GM12878 (cell line): ENCODE data around the gene MLXIP. TPM values are rescaled to one million over a fixed set of nuclear protein-coding genes. Genes with fewer than 3 reads are reported as not detected.

ENCODE experiments used
- ATAC-seq: fragments of 200-7000 bp; cut with Tn5 transposase; 3 replicates; pipeline ENCODE4 v1.9.1; 2020; ENCODE audit warnings: mild to moderate bottlenecking, moderate library complexity
- BruUV-seq: library from RNA; stranded (reverse); fragments of 400-500 nt; replicated peaks from 2 replicates; lab custom pipeline; 2021; lab: Mats Ljungman, UMichigan
- CTCF ChIA-PET: fragments of 300-600 bp; sonication (Branson Sonifier 250); formaldehyde crosslinking; extraction: SDS; loops from one replicate; lab custom pipeline; 2021; ENCODE audit warnings: inconsistent platforms; lab: Yijun Ruan, JAX
- POLR2A ChIA-PET: fragments of 350-600 bp; formaldehyde crosslinking; extraction: SDS; loops from one replicate; lab custom pipeline; 2021; ENCODE audit warnings: inconsistent platforms; lab: Charles Lee
- RAD21 ChIA-PET: fragments of 300-600 bp; sonication (Branson Sonifier 250); formaldehyde crosslinking; loops from one replicate; lab custom pipeline; 2023; ENCODE audit warnings: antibody characterized with exemption; ENCODE audit not compliant: unreplicated experiment; lab: Charles Lee
- SMC1A ChIA-PET: fragments of 300-600 bp; sonication (Branson Sonifier 250); formaldehyde crosslinking; loops from one replicate; lab custom pipeline; 2023; ENCODE audit not compliant: unreplicated experiment, uncharacterized antibody; lab: Charles Lee
- DNase-seq: peaks from one replicate; pipeline ENCODE4 v3.0.0-alpha.2; 2011; ENCODE audit warnings: low read depth, low spot score
- FAIRE-seq: peaks from 3 replicates; lab custom pipeline; 2011; peaks lifted over from hg19 to GRCh38; lab: Jason Lieb, UNC
- H2AFZ ChIP-seq: 2 replicates; pipeline ENCODE4 v1.6.0; 2011; ENCODE audit warnings: low read depth, low read length, control low read depth; ENCODE audit not compliant: control insufficient read depth
- H3K27ac ChIP-seq: 2 replicates; pipeline ENCODE4 v1.5.1; 2011; ENCODE audit warnings: control low read depth; ENCODE audit not compliant: control insufficient read depth, insufficient read depth
- H3K27me3 ChIP-seq, 2 experiments: replicated peaks in 1 of 2; 2 replicates each; pipeline versions ENCODE4 v1.6.0 to v1.6.1; 2011; ENCODE audit warnings: low read length in 1 of 2; ENCODE audit not compliant: control insufficient read depth in 2 of 2, insufficient read depth in 2 of 2
- H3K36me3 ChIP-seq, 2 experiments: 2 replicates each; pipeline ENCODE4 v1.5.1; 2011; ENCODE audit warnings: low read length in 1 of 2; ENCODE audit not compliant: control insufficient read depth in 2 of 2, insufficient read depth in 2 of 2
- H3K4me1 ChIP-seq: 2 replicates; pipeline ENCODE4 v1.6.1; 2011; ENCODE audit warnings: mild to moderate bottlenecking, low read length, moderate library complexity, mixed read lengths; ENCODE audit not compliant: control insufficient read depth, insufficient read depth
- H3K4me2 ChIP-seq: 2 replicates; pipeline ENCODE4 v1.6.0; 2011; ENCODE audit warnings: control low read depth; ENCODE audit not compliant: control insufficient read depth, insufficient read depth
- H3K4me3 ChIP-seq: fragments of 200-600 bp; sonication (generic); 2 replicates; pipeline ENCODE4 v1.5.1; 2016
- H3K79me2 ChIP-seq: 2 replicates; pipeline ENCODE4 v1.6.0; 2011; ENCODE audit warnings: low read length; ENCODE audit not compliant: control insufficient read depth, insufficient read depth
- H3K9ac ChIP-seq: 2 replicates; pipeline ENCODE4 v1.8.0; 2011; ENCODE audit warnings: low read length, control low read depth, mixed read lengths; ENCODE audit not compliant: control insufficient read depth, insufficient read depth
- H3K9me3 ChIP-seq: replicated peaks from 3 replicates; pipeline ENCODE4 v1.5.1; 2011; ENCODE audit warnings: mild to moderate bottlenecking, low read length; ENCODE audit not compliant: control insufficient read depth, insufficient read depth
- H4K20me1 ChIP-seq: 2 replicates; pipeline ENCODE4 v1.6.0; 2011; ENCODE audit not compliant: control insufficient read depth, insufficient read depth
- ATF3 ChIP-seq: IDR thresholded peaks from 2 replicates; pipeline ENCODE4 v1.6.1; 2011; ENCODE audit warnings: low read depth, mild to moderate bottlenecking, low read length, moderate library complexity, borderline replicate concordance; ENCODE audit errors: extremely low read depth
- BCL11A ChIP-seq: IDR thresholded peaks from 2 replicates; pipeline ENCODE4 v1.6.1; 2011; ENCODE audit warnings: low read depth, low read length
- KDM1A ChIP-seq: fragments of 200-600 bp; sonication (generic); IDR thresholded peaks from 2 replicates; pipeline ENCODE4 v1.6.1; 2016; ENCODE audit warnings: borderline replicate concordance
- NFXL1 ChIP-seq: fragments of 450-650 bp; IDR thresholded peaks from 2 replicates; pipeline ENCODE4 v1.6.1; 2017; ENCODE audit warnings: antibody characterized with exemption, mild to moderate bottlenecking, borderline replicate concordance
- POLR2AphosphoS2 ChIP-seq: IDR thresholded peaks from 2 replicates; pipeline ENCODE4 v1.6.1; 2011; ENCODE audit warnings: low read depth, mild to moderate bottlenecking, low read length, improper control_type of control experiment, moderate library complexity
- RFX5 ChIP-seq: IDR thresholded peaks from 2 replicates; pipeline ENCODE4 v1.6.1; 2011; ENCODE audit warnings: low read depth, low read length, improper control_type of control experiment
- TCF3 ChIP-seq: IDR thresholded peaks from 2 replicates; pipeline ENCODE4 v1.6.1; 2012; ENCODE audit warnings: low read depth, mild to moderate bottlenecking, low read length, borderline replicate concordance; ENCODE audit not compliant: insufficient read depth
- USF1 ChIP-seq: IDR thresholded peaks from 2 replicates; pipeline ENCODE4 v1.6.1; 2011; ENCODE audit warnings: borderline replicate concordance, low read depth, mild to moderate bottlenecking, moderate library complexity, mixed read lengths, low read length; ENCODE audit not compliant: insufficient read depth; ENCODE audit errors: extremely low read length
- ZNF24 ChIP-seq: fragments of 450-650 bp; IDR thresholded peaks from 2 replicates; pipeline ENCODE4 v1.6.1; 2017; ENCODE audit warnings: antibody characterized with exemption, mild to moderate bottlenecking
- WGBS: methylation state at CpG from one replicate; pipeline ENCODE4 v1.1.6; 2016; ENCODE audit warnings: low lambda C conversion rate; ENCODE audit not compliant: insufficient replicate concordance, insufficient coverage; ENCODE audit errors: missing lambda C conversion rate; 5-methylcytosine and 5-hydroxymethylcytosine counted together
- in situ Hi-C: fragments of 300-500 bp; cut with MboI; formaldehyde crosslinking; loops from 9 replicates; pipeline ENCODE4 v1.14.3; 2018; ENCODE audit warnings: mixed read lengths
- intact Hi-C: fragments of 100-400 bp; cut with micrococcal nuclease; formaldehyde crosslinking; loops from one replicate; pipeline ENCODE4 v1.14.2; 2022; ENCODE audit not compliant: unreplicated experiment
- polyA plus RNA-seq, 11 experiments: library from polyadenylated mRNA; depleted of rRNA in 4 of 11; unstranded in 6 of 11; stranded (reverse) in 5 of 11; fragments of >200 nt; fragmentation: Nextera tagmentation in 4 of 11; fragmentation: Illumina TruSeq in 1 of 11; extraction: Ambion mirVana in 4 of 11; extraction: Trizol in 1 of 11; gene quantifications; 1 replicate in 1 of 11; 2 replicates in 10 of 11; pipeline versions ENCODE4 v1.2.1 to v1.2.3, GENCODE V29; 2011 to 2016; ENCODE audit warnings: inconsistent platforms in 2 of 11, missing spikeins in 2 of 11, low read depth in 1 of 11
- total RNA-seq, 4 experiments: library from RNA; depleted of rRNA in 3 of 4; stranded (reverse); fragments of >200 nt in 3 of 4; fragmentation: Illumina TruSeq in 1 of 4; extraction: Trizol in 1 of 4; gene quantifications; 2 replicates each; pipeline versions ENCODE4 v1.2.1 to v1.2.3, GENCODE V29; 2013 to 2021

The MLXIP gene
- total and polyA plus RNA-seq, 10 of the 15 experiments (the other 5 are each of a cell fraction or from before 2014, with no cell fraction given) = 1.1 to 23.7 (median 7.0) TPM

GRCh38 chr12:122189626-122190475 lies 111.3 kb downstream of the MLXIP start:
- CTCF ChIA-PET = interaction anchor here (0.6 to 4.1 kb wide), 10 partner anchors 8 to 271 kb away, joined by 3 to 29 read pairs (median 3); partner anchors contain the start of gene CFAP251
- no peak overlapping the region for H3K4me2 ChIP-seq
- RAD21 ChIA-PET = interaction anchor here (0.7 to 0.9 kb wide), 2 partner anchors 14 to 57 kb away, joined by 3 read pairs; partner anchors contain the start of gene B3GNT4
- H3K27ac ChIP-seq = no peak overlapping the region
- H2AFZ ChIP-seq = no peak overlapping the region
- no peaks in the 10 kb centered on the region for H3K79me2 ChIP-seq
- in situ Hi-C loops (loop anchor here (5.0 kb wide), 1 partner anchor 133 kb away; no protein-coding TSS in a partner anchor), intact Hi-C loops (no loop called here)
- POLR2A ChIA-PET = no interaction called here
- TF ChIP-seq BCL11A (no peak), NFXL1 (no peak), POLR2AphosphoS2 (no peak), USF1 (no peak), TCF3 (no peak), RFX5 (no peak), ZNF24 (no peak), ATF3 (no peak), KDM1A (no peak)
- no peak for ATAC-seq
- no peak overlapping the region for H3K9ac ChIP-seq
- peaks cover under 1% of the 10 kb centered on the region; the same call in 1 of the 3 replicates for H3K9me3 ChIP-seq
- FAIRE-seq = no peak
- no peaks in the 10 kb centered on the region for H3K36me3 ChIP-seq
- no peak overlapping the region for H3K4me3 ChIP-seq
- BruUV-seq = no TSS peak
- SMC1A ChIA-PET = interaction anchor here (1.3 to 1.7 kb wide), 2 partner anchors 23 to 59 kb away, joined by 5 to 6 read pairs; no protein-coding TSS in a partner anchor
- WGBS = 49% methylated on average over 34 of the region's 34 CpGs
- no peak for DNase-seq
- no peaks in the 10 kb centered on the region for H4K20me1 ChIP-seq
- no peaks in the 10 kb centered on the region for H3K4me1 ChIP-seq
- no peaks in the 10 kb centered on the region; a peak in 1 of 4 replicates for H3K27me3 ChIP-seq
